Anterior cingulate cortex (tissue), 58 donors: ENCODE results near the gene ATF6.

Experiments
- DNase-seq, 58 donors: peaks; one replicate each; lab custom pipeline; 2025; lab: John Stamatoyannopoulos, UW

The ATF6 gene

GRCh38 chr1:161986328-161986727 lies 220.2 kb downstream of the ATF6 start:
- peak in 33 of 58 donors; percentile 6 to 80 (median 24) for DNase-seq

GRCh38 chr1:161987303-161987702 lies 221.2 kb downstream of the ATF6 start:
- DNase-seq = no peak

GRCh38 chr1:161987872-161988271 lies 221.8 kb downstream of the ATF6 start:
- DNase-seq = no peak

GRCh38 chr1:161988413-161988812 lies 222.3 kb downstream of the ATF6 start:
- no peak for DNase-seq

GRCh38 chr1:161989108-161989507 lies 223.0 kb downstream of the ATF6 start:
- DNase-seq = no peak

- DNase-seq = no peak
These were observed 223.7 kb downstream of the ATF6 start for GRCh38 chr1:161989786-161990185.

- DNase-seq = no peak
These were observed 227.5 kb downstream of the ATF6 start for GRCh38 chr1:161993576-161993975.

- DNase-seq = peak in 44 of 58 donors; percentile 17 to 89 (median 58)
These were observed 228.1 kb downstream of the ATF6 start for GRCh38 chr1:161994175-161994668.

GRCh38 chr1:161997152-161997551 lies 231.0 kb downstream of the ATF6 start:
- DNase-seq = no peak

GRCh38 chr1:161998811-161999210 lies 232.7 kb downstream of the ATF6 start:
- DNase-seq = no peak

GRCh38 chr1:161999301-162000052 lies 233.4 kb downstream of the ATF6 start:
- no peak for DNase-seq

GRCh38 chr1:162000053-162000420 lies 233.9 kb downstream of the ATF6 start:
- DNase-seq = no peak

GRCh38 chr1:162003061-162003829 lies 237.1 kb downstream of the ATF6 start:
- DNase-seq = no peak

GRCh38 chr1:162003830-162004215 lies 237.7 kb downstream of the ATF6 start:
- DNase-seq = peak in 14 of 58 donors; percentile 7 to 46 (median 26)

GRCh38 chr1:162004441-162004950 lies 238.4 kb downstream of the ATF6 start:
- no peak for DNase-seq

- no peak for DNase-seq
These were observed 240.0 kb downstream of the ATF6 start for GRCh38 chr1:162006081-162006480.

GRCh38 chr1:162007466-162007865 lies 241.3 kb downstream of the ATF6 start:
- DNase-seq = no peak

GRCh38 chr1:162008799-162009198 lies 242.7 kb downstream of the ATF6 start:
- DNase-seq = no peak

- peak in 5 of 58 donors; percentile 8 to 39 (median 20) for DNase-seq
These were observed 243.5 kb downstream of the ATF6 start for GRCh38 chr1:162009501-162010174.

GRCh38 chr1:162010175-162010506 lies 244.0 kb downstream of the ATF6 start:
- DNase-seq = no peak
